WTC11 (cell line): ENCODE results near the gene ZNF302. TPM values are rescaled to one million over a fixed set of nuclear protein-coding genes. Genes with fewer than 3 reads are reported as not detected.

Experiments
- ATAC-seq: fragments of 200-7000 bp; cut with Tn5 transposase; 2 replicates; pipeline ENCODE4 v1.10.0; 2021; ENCODE audit warnings: mild to moderate bottlenecking, moderate library complexity
- CTCF ChIA-PET: fragments of 300-600 bp; sonication (Branson Sonifier 250); formaldehyde crosslinking; loops from one replicate; lab custom pipeline; 2021; ENCODE audit warnings: antibody characterized with exemption; lab: Charles Lee
- POLR2A ChIA-PET: fragments of 350-600 bp; sonication (Branson Sonifier 250); formaldehyde crosslinking; loops from one replicate; lab custom pipeline; 2021; ENCODE audit warnings: antibody characterized with exemption; lab: Charles Lee
- DNase-seq: peaks from one replicate; pipeline ENCODE4 v3.0.0; 2021; ENCODE audit warnings: low spot score
- H3K27ac Mint-ChIP-seq: 2 replicates; pipeline ENCODE4 v1.8.0; 2021; ENCODE audit warnings: mixed read lengths
- H3K27me3 Mint-ChIP-seq: 2 replicates; pipeline ENCODE4 v1.8.0; 2021; ENCODE audit warnings: low read depth, mild to moderate bottlenecking, moderate library complexity, mixed read lengths
- H3K36me3 Mint-ChIP-seq: 2 replicates; pipeline ENCODE4 v1.8.0; 2021; ENCODE audit warnings: mixed read lengths
- H3K4me1 Mint-ChIP-seq: 2 replicates; pipeline ENCODE4 v1.8.0; 2022; ENCODE audit warnings: mixed read lengths
- H3K4me3 Mint-ChIP-seq: 2 replicates; pipeline ENCODE4 v1.8.0; 2021; ENCODE audit warnings: mild to moderate bottlenecking, moderate library complexity, mixed read lengths
- H3K9me3 Mint-ChIP-seq: 2 replicates; pipeline ENCODE4 v1.8.0; 2021; ENCODE audit warnings: mixed read lengths
- ATF2 ChIP-seq: sonication (generic); formaldehyde crosslinking; IDR thresholded peaks from 2 replicates; pipeline ENCODE4 v1.8.1; 2022; ENCODE audit warnings: low read depth, missing genetic modification reagents, borderline replicate concordance
- ATF6 ChIP-seq: sonication (generic); formaldehyde crosslinking; IDR thresholded peaks from 2 replicates; pipeline ENCODE4 v1.8.1; 2023; ENCODE audit warnings: mild to moderate bottlenecking, missing genetic modification reagents
- CTCF ChIP-seq: fragments of 200-600 bp; IDR thresholded peaks from 2 replicates; pipeline ENCODE4 v1.8.0; 2022; ENCODE audit warnings: antibody characterized with exemption
- ELF4 ChIP-seq: sonication (generic); formaldehyde crosslinking; IDR thresholded peaks from 2 replicates; pipeline ENCODE4 v1.8.1; 2022; ENCODE audit warnings: low read depth, mild to moderate bottlenecking, moderate library complexity, missing genetic modification reagents
- FOXP1 ChIP-seq: sonication (generic); formaldehyde crosslinking; IDR thresholded peaks from 2 replicates; pipeline ENCODE4 v1.8.0; 2022; ENCODE audit warnings: missing genetic modification reagents, mild to moderate bottlenecking, moderate library complexity, borderline replicate concordance
- GRHL2 ChIP-seq: fragments of 250-450 bp; sonication (Bioruptor Pico); IDR thresholded peaks from 2 replicates; pipeline ENCODE4 v1.8.0; 2022; ENCODE audit warnings: mild to moderate bottlenecking, moderate library complexity; ENCODE audit not compliant: insufficient replicate concordance, severe bottlenecking
- HMGXB4 ChIP-seq: sonication (generic); formaldehyde crosslinking; IDR thresholded peaks from 2 replicates; pipeline ENCODE4 v1.8.1; 2023; ENCODE audit warnings: mild to moderate bottlenecking, moderate library complexity, missing genetic modification reagents
- JAZF1 ChIP-seq: fragments of 250-450 bp; sonication (Bioruptor Pico); IDR thresholded peaks from 2 replicates; pipeline ENCODE4 v1.9.0; 2021; ENCODE audit warnings: moderate library complexity, mild to moderate bottlenecking, inconsistent platforms
- MYBL2 ChIP-seq: sonication (generic); formaldehyde crosslinking; IDR thresholded peaks from 2 replicates; pipeline ENCODE4 v1.8.1; 2023; ENCODE audit warnings: mild to moderate bottlenecking, moderate library complexity, missing genetic modification reagents
- NFATC4 ChIP-seq: fragments of 250-450 bp; sonication (Bioruptor Pico); IDR thresholded peaks from 2 replicates; pipeline ENCODE4 v1.9.0; 2021; ENCODE audit warnings: mild to moderate bottlenecking
- NFE2L1 ChIP-seq: sonication (generic); formaldehyde crosslinking; IDR thresholded peaks from 2 replicates; pipeline ENCODE4 v1.8.1; 2023; ENCODE audit warnings: missing genetic modification reagents
- RORB ChIP-seq: fragments of 250-450 bp; sonication (Bioruptor Pico); IDR thresholded peaks from 2 replicates; pipeline ENCODE4 v1.9.0; 2021; ENCODE audit warnings: mild to moderate bottlenecking
- SMAD3 ChIP-seq: sonication (generic); formaldehyde crosslinking; IDR thresholded peaks from 2 replicates; pipeline ENCODE4 v1.8.0; 2022; ENCODE audit warnings: missing genetic modification reagents, mild to moderate bottlenecking, borderline replicate concordance
- SP1 ChIP-seq: sonication (generic); formaldehyde crosslinking; conservative IDR thresholded peaks from 2 replicates; pipeline ENCODE4 v1.8.1; 2022; ENCODE audit warnings: missing genetic modification reagents
- ZNF232 ChIP-seq: sonication (generic); formaldehyde crosslinking; IDR thresholded peaks from 2 replicates; pipeline ENCODE4 v1.8.0; 2022; ENCODE audit warnings: mild to moderate bottlenecking, missing genetic modification reagents
- ZNF281 ChIP-seq: sonication (generic); formaldehyde crosslinking; IDR thresholded peaks from 2 replicates; pipeline ENCODE4 v1.8.0; 2023; ENCODE audit warnings: mild to moderate bottlenecking, missing genetic modification reagents
- total RNA-seq: library from RNA; stranded (reverse); gene quantifications from 3 replicates; pipeline ENCODE4 v1.2.3, GENCODE V29; 2021
- TF ChIP-seq, protein P1 (sequence below): sonication (generic); formaldehyde crosslinking; IDR thresholded peaks from 2 replicates; pipeline ENCODE4 v1.8.0; 2022; ENCODE audit warnings: mild to moderate bottlenecking, missing genetic modification reagents
- TF ChIP-seq, protein P2 (sequence below): sonication (generic); formaldehyde crosslinking; IDR thresholded peaks from 2 replicates; pipeline ENCODE4 v1.8.0; 2022; ENCODE audit warnings: missing genetic modification reagents

Gene ZNF302
- total RNA-seq, 1 experiment from 2014 or later, result 23.5 TPM

DNA sequence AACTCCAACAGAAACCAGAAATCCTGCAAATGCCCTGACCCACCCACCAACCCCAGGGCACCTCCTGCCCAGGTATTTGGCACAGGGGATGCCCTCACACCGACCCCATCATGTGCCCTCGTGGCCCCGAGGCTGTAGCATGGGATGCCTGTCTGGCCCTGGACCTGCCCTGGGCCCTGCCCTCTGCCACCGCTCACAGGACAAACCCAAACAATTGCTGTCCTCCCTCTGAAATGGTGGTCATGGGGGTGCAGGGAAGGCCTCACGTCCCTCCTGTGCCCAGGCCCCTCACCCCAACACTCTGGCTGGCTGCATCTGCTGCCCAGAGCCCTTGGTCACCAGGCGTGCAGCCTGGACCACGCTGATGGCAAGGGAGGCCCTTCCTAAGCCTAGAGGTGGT is 54.5 kb downstream of the ZNF302 start:
- Mint-ChIP-seq H3K36me3 (no peaks in the 10 kb centered on the region), H3K4me3 (peak overlapping the region; percentile 20), H3K27me3 (peaks cover 10% of the 10 kb centered on the region), H3K27ac (no peak overlapping the region), H3K9me3 (peaks cover 5% of the 10 kb centered on the region; the same call in 1 of the 2 replicates), H3K4me1 (peaks cover 12% of the 10 kb centered on the region)
- POLR2A ChIA-PET, result no interaction called here
- CTCF ChIA-PET, result no interaction called here
- ATAC-seq, result no peak
- no peak for DNase-seq
- no peak for TF ChIP-seq FOXP1 (CRISPR knock-in tag)
- TF ChIP-seq ZNF232 (CRISPR knock-in tag), result no peak
- TF ChIP-seq, protein P1, sequence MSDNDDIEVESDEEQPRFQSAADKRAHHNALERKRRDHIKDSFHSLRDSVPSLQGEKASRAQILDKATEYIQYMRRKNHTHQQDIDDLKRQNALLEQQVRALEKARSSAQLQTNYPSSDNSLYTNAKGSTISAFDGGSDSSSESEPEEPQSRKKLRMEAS (CRISPR knock-in tag), result no peak
- TF ChIP-seq MYBL2 (CRISPR knock-in tag), result no peak
- no peak for TF ChIP-seq GRHL2 (CRISPR knock-in tag)
- TF ChIP-seq, protein P2, sequence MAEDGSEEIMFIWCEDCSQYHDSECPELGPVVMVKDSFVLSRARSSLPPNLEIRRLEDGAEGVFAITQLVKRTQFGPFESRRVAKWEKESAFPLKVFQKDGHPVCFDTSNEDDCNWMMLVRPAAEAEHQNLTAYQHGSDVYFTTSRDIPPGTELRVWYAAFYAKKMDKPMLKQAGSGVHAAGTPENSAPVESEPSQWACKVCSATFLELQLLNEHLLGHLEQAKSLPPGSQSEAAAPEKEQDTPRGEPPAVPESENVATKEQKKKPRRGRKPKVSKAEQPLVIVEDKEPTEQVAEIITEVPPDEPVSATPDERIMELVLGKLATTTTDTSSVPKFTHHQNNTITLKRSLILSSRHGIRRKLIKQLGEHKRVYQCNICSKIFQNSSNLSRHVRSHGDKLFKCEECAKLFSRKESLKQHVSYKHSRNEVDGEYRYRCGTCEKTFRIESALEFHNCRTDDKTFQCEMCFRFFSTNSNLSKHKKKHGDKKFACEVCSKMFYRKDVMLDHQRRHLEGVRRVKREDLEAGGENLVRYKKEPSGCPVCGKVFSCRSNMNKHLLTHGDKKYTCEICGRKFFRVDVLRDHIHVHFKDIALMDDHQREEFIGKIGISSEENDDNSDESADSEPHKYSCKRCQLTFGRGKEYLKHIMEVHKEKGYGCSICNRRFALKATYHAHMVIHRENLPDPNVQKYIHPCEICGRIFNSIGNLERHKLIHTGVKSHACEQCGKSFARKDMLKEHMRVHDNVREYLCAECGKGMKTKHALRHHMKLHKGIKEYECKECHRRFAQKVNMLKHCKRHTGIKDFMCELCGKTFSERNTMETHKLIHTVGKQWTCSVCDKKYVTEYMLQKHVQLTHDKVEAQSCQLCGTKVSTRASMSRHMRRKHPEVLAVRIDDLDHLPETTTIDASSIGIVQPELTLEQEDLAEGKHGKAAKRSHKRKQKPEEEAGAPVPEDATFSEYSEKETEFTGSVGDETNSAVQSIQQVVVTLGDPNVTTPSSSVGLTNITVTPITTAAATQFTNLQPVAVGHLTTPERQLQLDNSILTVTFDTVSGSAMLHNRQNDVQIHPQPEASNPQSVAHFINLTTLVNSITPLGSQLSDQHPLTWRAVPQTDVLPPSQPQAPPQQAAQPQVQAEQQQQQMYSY, result no peak
- TF ChIP-seq ZNF281 (CRISPR knock-in tag), result no peak
- no peak for TF ChIP-seq ATF2 (CRISPR knock-in tag)
- no peak for TF ChIP-seq SP1 (CRISPR knock-in tag)
- TF ChIP-seq ELF4 (CRISPR knock-in tag), result no peak
- TF ChIP-seq NFE2L1 (CRISPR knock-in tag), result no peak
- TF ChIP-seq, all 79 proteins: peak for 0

- CTCF ChIA-PET, result interaction anchor here (0.6 to 1.5 kb wide), 2 partner anchors 106 to 250 kb away, joined by 3 to 5 read pairs; no protein-coding TSS in a partner anchor
- POLR2A ChIA-PET, result no interaction called here
- H3K36me3 Mint-ChIP-seq, result no peaks in the 10 kb centered on the region
- no peak overlapping the region for H3K27ac Mint-ChIP-seq
- ATAC-seq (no peak), DNase-seq (no peak)
- H3K4me3 Mint-ChIP-seq, result peak overlapping the region; percentile 97
- H3K27me3 Mint-ChIP-seq, result peaks cover 2% of the 10 kb centered on the region; the same call in 1 of the 2 replicates
- H3K4me1 Mint-ChIP-seq, result peaks cover 12% of the 10 kb centered on the region
- H3K9me3 Mint-ChIP-seq, result 0 out of 2 replicates have a peak, but pooled peaks cover 3% of the 10 kb centered on the region
- TF ChIP-seq HMGXB4 (CRISPR knock-in tag) (no peak), JAZF1 (CRISPR knock-in tag) (no peak), MYBL2 (CRISPR knock-in tag) (no peak), SMAD3 (CRISPR knock-in tag) (no peak), NFATC4 (CRISPR knock-in tag) (no peak), CTCF (no peak), RORB (CRISPR knock-in tag) (no peak), ATF6 (no peak), NFE2L1 (CRISPR knock-in tag) (no peak)
Measured at GRCh38 chr19:34732612-34733211, 55.2 kb downstream of the ZNF302 start.
